Keratinocyte (primary cell): ENCODE results near the gene MAGI2. TPM values are rescaled to one million over a fixed set of nuclear protein-coding genes. Genes with fewer than 3 reads are reported as not detected.

Experiments
- DNase-seq: peaks from one replicate; pipeline ENCODE4 v3.0.0-alpha.2; 2011; ENCODE audit warnings: low read depth, missing footprints, low spot score
- FAIRE-seq: peaks from 2 replicates; lab custom pipeline; 2011; peaks lifted over from hg19 to GRCh38; lab: Jason Lieb, UNC
- H2AFZ ChIP-seq: 2 replicates; pipeline ENCODE4 v1.6.0; 2012; ENCODE audit warnings: low read length, control low read depth, inconsistent platforms; ENCODE audit not compliant: control insufficient read depth
- H3K27ac ChIP-seq: 2 replicates; pipeline ENCODE4 v1.5.1; 2011; ENCODE audit warnings: low read length; ENCODE audit not compliant: control insufficient read depth, insufficient read depth
- H3K27me3 ChIP-seq: 3 replicates; pipeline ENCODE4 v1.6.0; 2011; ENCODE audit warnings: low read length; ENCODE audit not compliant: control insufficient read depth, insufficient read depth; ENCODE audit errors: extremely low read depth
- H3K36me3 ChIP-seq, 2 experiments: 2 replicates in 1 of 2; 3 replicates in 1 of 2; pipeline ENCODE4 v1.5.1; 2011; ENCODE audit warnings: low read length in 2 of 2, mild to moderate bottlenecking in 1 of 2; ENCODE audit not compliant: control insufficient read depth in 2 of 2, insufficient read depth in 2 of 2; ENCODE audit errors: extremely low read depth in 1 of 2
- H3K4me1 ChIP-seq: 3 replicates; pipeline ENCODE4 v1.5.1; 2011; ENCODE audit warnings: low read length; ENCODE audit not compliant: control insufficient read depth, insufficient read depth; ENCODE audit errors: extremely low read depth
- H3K4me2 ChIP-seq: 3 replicates; pipeline ENCODE4 v1.6.0; 2011; ENCODE audit warnings: low read depth, low read length; ENCODE audit not compliant: control insufficient read depth, insufficient read depth; ENCODE audit errors: extremely low read depth
- H3K4me3 ChIP-seq, 3 experiments: fragments of 200-600 bp in 1 of 3; sonication (generic) in 1 of 3; 2 replicates in 2 of 3; 3 replicates in 1 of 3; pipeline ENCODE4 v1.5.1; 2011 to 2016; ENCODE audit warnings: low read length in 3 of 3, mild to moderate bottlenecking in 3 of 3, control low read depth in 2 of 3, inconsistent platforms in 1 of 3, low read depth in 1 of 3, mixed read lengths in 1 of 3, mixed run types in 1 of 3, moderate library complexity in 1 of 3; ENCODE audit not compliant: control insufficient read depth in 2 of 3, insufficient read depth in 2 of 3; ENCODE audit errors: extremely low read depth in 1 of 3
- H3K79me2 ChIP-seq: 2 replicates; pipeline ENCODE4 v1.6.0; 2012; ENCODE audit warnings: low read length; ENCODE audit not compliant: control insufficient read depth, insufficient read depth
- H3K9ac ChIP-seq: 3 replicates; pipeline ENCODE4 v1.6.0; 2011; ENCODE audit warnings: low read length; ENCODE audit not compliant: control insufficient read depth, insufficient read depth; ENCODE audit errors: extremely low read depth
- H3K9me1 ChIP-seq: 3 replicates; pipeline ENCODE4 v1.6.0; 2011; ENCODE audit warnings: low read length; ENCODE audit not compliant: control insufficient read depth, insufficient read depth; ENCODE audit errors: extremely low read depth
- H3K9me3 ChIP-seq: 2 replicates; pipeline ENCODE4 v1.5.1; 2012; ENCODE audit warnings: low read depth, low read length; ENCODE audit not compliant: control insufficient read depth
- H4K20me1 ChIP-seq: 3 replicates; pipeline ENCODE4 v1.6.0; 2011; ENCODE audit warnings: low read length; ENCODE audit not compliant: control insufficient read depth, insufficient read depth; ENCODE audit errors: extremely low read depth
- CTCF ChIP-seq, 3 experiments: IDR thresholded peaks in 1 of 3; conservative IDR thresholded peaks in 1 of 3; optimal IDR thresholded peaks in 1 of 3; 2 replicates in 2 of 3; 3 replicates in 1 of 3; pipeline versions ENCODE3 to v1.5.1; 2011; ENCODE audit warnings: low read length in 3 of 3, mild to moderate bottlenecking in 3 of 3, moderate library complexity in 2 of 3, control low read depth in 1 of 3, inconsistent platforms in 1 of 3; ENCODE audit not compliant: insufficient read depth in 2 of 3; ENCODE audit errors: extremely low read depth in 1 of 3
- EZH2 ChIP-seq: IDR thresholded peaks from one replicate; pipeline ENCODE4 v1.6.1; 2012; ENCODE audit warnings: inconsistent platforms, mild to moderate bottlenecking, low read length, moderate library complexity
- dilution Hi-C: fragments of 300-500 bp; cut with MboI; formaldehyde crosslinking; loops from one replicate; pipeline ENCODE4 v1.7.0; 2020; ENCODE audit warnings: low sequenced_read_pairs; ENCODE audit not compliant: extremely low pct_ligation_motif_present
- polyA plus RNA-seq, 5 experiments: library from polyadenylated mRNA; depleted of rRNA in 3 of 5; stranded (reverse) in 3 of 5; stranded (forward) in 1 of 5; unstranded in 1 of 5; fragments of >200 nt; gene quantifications; 1 replicate in 1 of 5; 2 replicates in 3 of 5; 3 replicates in 1 of 5; pipeline versions ENCODE4 v1.2.1 to v1.2.3, GENCODE V29; 2011 to 2012; ENCODE audit warnings: missing spikeins in 2 of 5, low read depth in 1 of 5, low replicate concordance in 1 of 5

The MAGI2 gene
- polyA plus RNA-seq, 1 donor (not counting 4 experiments of a cell fraction or from before 2014, with no cell fraction given), result 0.07 TPM

GRCh38 chr7:79245623-79246249 lies 207.7 kb downstream of the MAGI2 start:
- H3K9ac ChIP-seq, result no peak overlapping the region
- H3K4me2 ChIP-seq, result no peak overlapping the region
- no peaks in the 10 kb centered on the region for H3K36me3 ChIP-seq
- H3K9me3 ChIP-seq, result no peaks in the 10 kb centered on the region
- no peaks in the 10 kb centered on the region for H4K20me1 ChIP-seq
- no peaks in the 10 kb centered on the region for H3K4me1 ChIP-seq
- H3K79me2 ChIP-seq, result no peaks in the 10 kb centered on the region
- FAIRE-seq (no peak), DNase-seq (no peak)
- no peak overlapping the region for H2AFZ ChIP-seq
- no peak overlapping the region for H3K4me3 ChIP-seq
- H3K9me1 ChIP-seq, result no peaks in the 10 kb centered on the region
- no peak overlapping the region for H3K27ac ChIP-seq
- dilution Hi-C loops, result no loop called here
- no peaks in the 10 kb centered on the region for H3K27me3 ChIP-seq
- TF ChIP-seq CTCF (optimal IDR thresholded peaks at IDR 0.05 in 1 of 3, IDR thresholded peaks at IDR 0.05 in 1 of 3, conservative IDR thresholded peaks at IDR 0.05 in 1 of 3; ENCODE audit: extremely low read depth in 1 of 3, insufficient read depth in 2 of 3, low read length in 3 of 3) (no peak), EZH2 (no peak)

GRCh38 chr7:79244482-79244881 lies 209.0 kb downstream of the MAGI2 start:
- DNase-seq, result no peak
- Histone ChIP-seq H4K20me1 (no peaks in the 10 kb centered on the region), H3K4me1 (no peaks in the 10 kb centered on the region), H3K4me3 (no peak overlapping the region), H3K79me2 (no peaks in the 10 kb centered on the region), H3K4me2 (no peak overlapping the region), H3K27me3 (no peaks in the 10 kb centered on the region), H2AFZ (no peak overlapping the region), H3K9me1 (no peaks in the 10 kb centered on the region), H3K36me3 (no peaks in the 10 kb centered on the region), H3K9ac (no peak overlapping the region), H3K27ac (no peak overlapping the region), H3K9me3 (no peaks in the 10 kb centered on the region)
- FAIRE-seq, result no peak
- TF ChIP-seq EZH2 (no peak), CTCF (optimal IDR thresholded peaks at IDR 0.05 in 1 of 3, IDR thresholded peaks at IDR 0.05 in 1 of 3, conservative IDR thresholded peaks at IDR 0.05 in 1 of 3; ENCODE audit: extremely low read depth in 1 of 3, insufficient read depth in 2 of 3, low read length in 3 of 3) (no peak)
- dilution Hi-C loops, result no loop called here
